Testis (tissue), 3 donors: Measurements from ENCODE around the gene TFE3. TPM values are rescaled to one million over a fixed set of nuclear protein-coding genes. Genes with fewer than 3 reads are reported as not detected.

Experiments
- DNase-seq: peaks from one replicate; pipeline ENCODE4 v3.0.0-alpha.2; 2019
- H3K27ac ChIP-seq, 2 donors: fragments of 200-600 bp; sonication (generic); one replicate each; pipeline ENCODE4 v1.5.1; 2019
- H3K27me3 ChIP-seq: fragments of 200-600 bp; sonication (generic); one replicate; pipeline ENCODE4 v1.5.1; 2019
- H3K36me3 ChIP-seq: fragments of 200-600 bp; sonication (generic); one replicate; pipeline ENCODE4 v1.5.1; 2017; ENCODE audit warnings: low read depth; ENCODE audit errors: missing control alignments
- H3K4me1 ChIP-seq: fragments of 200-600 bp; sonication (generic); one replicate; pipeline ENCODE4 v1.5.1; 2019
- H3K4me3 ChIP-seq, 2 donors: fragments of 200-600 bp; sonication (generic); one replicate each; pipeline ENCODE4 v1.5.1; 2017 to 2019
- H3K9me3 ChIP-seq: fragments of 200-600 bp; sonication (generic); one replicate; pipeline ENCODE4 v1.5.1; 2017
- CTCF ChIP-seq, 3 experiments: fragments of 450-650 bp in 2 of 3; fragments of 200-600 bp in 1 of 3; sonication (generic) in 1 of 3; IDR thresholded peaks; one replicate each; pipeline ENCODE4 v1.5.1; 2016 to 2019; ENCODE audit warnings: antibody characterized with exemption in 3 of 3, mild to moderate bottlenecking in 2 of 3, moderate library complexity in 1 of 3
- POLR2A ChIP-seq: fragments of 450-650 bp; IDR thresholded peaks from one replicate; pipeline ENCODE4 v1.6.1; 2017; ENCODE audit warnings: antibody characterized with exemption, mild to moderate bottlenecking, moderate library complexity
- WGBS, 2 donors: methylation state at CpG; one replicate each; pipeline ENCODE4 v1.1.5; 2018; 5-methylcytosine and 5-hydroxymethylcytosine counted together
- intact Hi-C: fragments of 100-400 bp; cut with DNase I; formaldehyde crosslinking; loops from one replicate; pipeline ENCODE4 v1.15.1; 2023; ENCODE audit warnings: low total_unique reads
- polyA plus RNA-seq: library from polyadenylated mRNA; stranded (reverse); fragments of 350-450 nt; fragmentation: Illumina TruSeq; extraction: RNeasy Lipid Tissue Mini Kit (QIAGEN cat#74804); gene quantifications from one replicate; pipeline ENCODE4 v1.2.3, GENCODE V29; 2014; ENCODE audit warnings: low read depth, low replicate concordance; ENCODE audit not compliant: insufficient read depth
- total RNA-seq, 2 donors: library from RNA; depleted of rRNA; stranded (reverse); fragments of >200 nt; gene quantifications; one replicate each; pipeline ENCODE4 v1.2.3, GENCODE V29; 2016

The TFE3 gene
- total and polyA plus RNA-seq, 3 donors from 2014 or later = 29.3 to 66.0 (median 53.9) TPM

GRCh38 chrX:48992341-48992740 is 50.8 kb downstream of the TFE3 start:
- no peak for DNase-seq
- no peaks in the 10 kb centered on the region for H3K36me3 ChIP-seq
- intact Hi-C loops = no loop called here

GRCh38 chrX:48989483-48989882 is 53.7 kb downstream of the TFE3 start:
- no peak for TF ChIP-seq POLR2A
- TF ChIP-seq CTCF (IDR thresholded peaks at IDR 0.05) = no peak
- H3K27ac ChIP-seq = no peak overlapping the region
- H3K9me3 ChIP-seq = no peaks in the 10 kb centered on the region
- no peaks in the 10 kb centered on the region for H3K27me3 ChIP-seq
- H3K4me3 ChIP-seq = no peak overlapping the region
- no peak for DNase-seq
- H3K4me1 ChIP-seq = no peaks in the 10 kb centered on the region
- intact Hi-C loops = no loop called here
- WGBS, 2 donors = 57 to 80% methylated on average over 1 to 4 of the region's 4 CpGs
- H3K36me3 ChIP-seq = no peaks in the 10 kb centered on the region

More at GRCh38 chrX:48992341-48992740, 50.8 kb downstream of the TFE3 start:
- no peak for TF ChIP-seq POLR2A
- TF ChIP-seq CTCF (IDR thresholded peaks at IDR 0.05) = no peak
- no peaks in the 10 kb centered on the region for H3K4me1 ChIP-seq
- H3K9me3 ChIP-seq = no peaks in the 10 kb centered on the region
- no peak overlapping the region for H3K4me3 ChIP-seq
- no peaks in the 10 kb centered on the region for H3K27me3 ChIP-seq
- H3K27ac ChIP-seq = no peak overlapping the region

- Histone ChIP-seq H3K4me1 (no peaks in the 10 kb centered on the region), H3K27me3 (no peaks in the 10 kb centered on the region), H3K9me3 (no peaks in the 10 kb centered on the region), H3K27ac (no peak overlapping the region), H3K4me3 (no peak overlapping the region), H3K36me3 (no peaks in the 10 kb centered on the region)
- intact Hi-C loops = no loop called here
- 88 to 91% methylated on average over 3 of the region's 3 CpGs for WGBS, 2 donors
- no peak for TF ChIP-seq POLR2A
- no peak for TF ChIP-seq CTCF (IDR thresholded peaks at IDR 0.05)
- no peak for DNase-seq
These were observed 59.3 kb downstream of the TFE3 start for GRCh38 chrX:48983896-48984295.

GRCh38 chrX:48983081-48983480 is 60.1 kb downstream of the TFE3 start:
- 90 to 94% methylated on average over 9 to 15 of the region's 17 CpGs for WGBS, 2 donors

More at GRCh38 chrX:48983081-48983480, 60.1 kb downstream of the TFE3 start:
- no peaks in the 10 kb centered on the region for H3K9me3 ChIP-seq
- no peak overlapping the region for H3K4me3 ChIP-seq
- no peak for DNase-seq
- H3K36me3 ChIP-seq = no peaks in the 10 kb centered on the region
- H3K4me1 ChIP-seq = no peaks in the 10 kb centered on the region
- intact Hi-C loops = no loop called here
- H3K27me3 ChIP-seq = no peaks in the 10 kb centered on the region
- H3K27ac ChIP-seq = no peak overlapping the region
- TF ChIP-seq CTCF (IDR thresholded peaks at IDR 0.05) = no peak
- no peak for TF ChIP-seq POLR2A
